Type B pancreatic cell (in vitro differentiated cells): ENCODE results near the gene FHOD3. TPM values are rescaled to one million over a fixed set of nuclear protein-coding genes. Genes with fewer than 3 reads are reported as not detected.

Source experiments
- DNase-seq: peaks from one replicate; pipeline ENCODE4 v3.0.0; 2021; ENCODE audit warnings: mixed read lengths; ENCODE audit not compliant: unreplicated experiment; ENCODE audit errors: extremely low spot score
- H3K27ac Mint-ChIP-seq: 2 replicates; pipeline ENCODE4 v1.8.0; 2021; ENCODE audit warnings: mild to moderate bottlenecking, mixed read lengths
- H3K27me3 Mint-ChIP-seq: 2 replicates; pipeline ENCODE4 v1.8.0; 2021; ENCODE audit warnings: mixed read lengths
- H3K36me3 Mint-ChIP-seq: 2 replicates; pipeline ENCODE4 v1.8.0; 2021; ENCODE audit warnings: mixed read lengths
- H3K4me1 Mint-ChIP-seq: one replicate; pipeline ENCODE4 v1.8.0; 2021; ENCODE audit warnings: mixed read lengths; ENCODE audit not compliant: unreplicated experiment
- H3K4me3 Mint-ChIP-seq: 2 replicates; pipeline ENCODE4 v1.8.0; 2021; ENCODE audit warnings: mild to moderate bottlenecking, mixed read lengths
- H3K9me3 Mint-ChIP-seq: 2 replicates; pipeline ENCODE4 v1.8.0; 2021; ENCODE audit warnings: mixed read lengths
- CTCF ChIP-seq: fragments of 200-600 bp; sonication (generic); conservative IDR thresholded peaks from 2 replicates; pipeline ENCODE4 v1.5.0; 2021; ENCODE audit warnings: antibody characterized with exemption, mild to moderate bottlenecking
- total RNA-seq: library from RNA; stranded (reverse); gene quantifications from 2 replicates; pipeline ENCODE4 v1.2.1, GENCODE V29; 2021; ENCODE audit warnings: low replicate concordance

Gene FHOD3
- total RNA-seq, 1 donor from 2014 or later = 5.3 TPM

DNA sequence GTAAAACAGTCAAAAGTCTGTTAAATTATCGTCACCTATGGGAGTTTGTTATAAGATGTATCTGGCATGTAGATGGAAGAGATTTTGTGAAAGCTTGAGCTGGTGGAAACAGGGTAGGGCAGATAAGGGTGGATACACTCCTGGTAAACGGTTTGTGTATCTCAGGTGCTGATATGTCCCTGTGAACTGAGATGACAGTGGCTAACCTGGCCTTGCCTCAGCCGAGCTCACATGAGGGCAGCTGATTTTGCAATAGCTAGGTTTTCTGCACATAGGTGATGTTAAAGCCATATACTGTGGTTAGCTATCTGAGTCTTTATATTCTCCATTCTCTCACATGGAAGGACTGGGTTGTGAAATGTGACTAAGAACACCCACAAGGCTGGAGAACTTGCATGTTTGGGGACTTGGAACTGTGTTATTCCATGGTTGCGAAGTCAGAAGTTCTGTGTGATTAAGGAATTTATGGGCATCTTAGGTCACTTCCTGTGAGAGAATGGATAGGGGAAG, 326.2 kb downstream of the FHOD3 start:
- Mint-ChIP-seq H3K4me1 (no peaks in the 10 kb centered on the region), H3K9me3 (peaks cover 4% of the 10 kb centered on the region), H3K36me3 (peaks cover 3% of the 10 kb centered on the region), H3K27me3 (no peaks in the 10 kb centered on the region), H3K27ac (no peak overlapping the region), H3K4me3 (no peak overlapping the region)
- no peak for TF ChIP-seq CTCF
- no peak for DNase-seq

DNA sequence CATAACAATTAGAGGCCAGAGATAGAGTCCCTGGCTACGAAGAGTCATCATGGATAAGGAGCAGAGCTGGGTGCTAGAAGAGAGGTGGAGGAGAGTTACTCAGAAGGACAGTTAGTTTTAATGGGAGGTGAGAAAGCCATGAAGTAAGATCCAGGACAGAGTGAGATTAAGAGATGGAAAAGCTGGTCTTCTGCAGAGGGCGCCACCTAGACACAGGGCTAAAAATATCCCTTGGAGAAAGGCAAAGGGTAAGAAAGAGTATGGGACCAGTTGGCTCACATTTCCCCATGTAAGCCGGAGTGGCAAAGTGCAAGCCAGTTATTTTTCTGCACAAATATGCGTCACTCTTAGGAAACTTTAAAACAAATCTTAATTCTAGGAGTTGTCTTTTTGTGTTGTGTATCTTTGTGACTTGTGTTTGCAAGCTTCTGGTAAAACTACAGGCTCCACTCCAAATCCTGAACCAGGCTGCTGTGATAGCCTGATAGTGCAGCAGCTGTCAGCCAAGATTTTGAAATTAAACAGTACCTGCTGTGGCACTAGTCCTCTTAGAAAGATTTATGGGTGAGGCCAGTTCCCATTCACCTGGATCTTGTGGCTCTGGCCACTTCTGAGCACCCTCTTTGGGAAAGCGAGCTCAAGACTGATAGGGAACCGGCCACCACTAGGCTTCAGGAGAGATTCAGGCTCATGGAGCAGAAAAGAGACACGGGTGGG, 327.1 kb downstream of the FHOD3 start:
- H3K36me3 Mint-ChIP-seq = peaks cover under 1% of the 10 kb centered on the region
- peaks cover 8% of the 10 kb centered on the region for H3K9me3 Mint-ChIP-seq
- H3K4me3 Mint-ChIP-seq = no peak overlapping the region
- DNase-seq = no peak
- H3K27ac Mint-ChIP-seq = no peak overlapping the region
- no peak for TF ChIP-seq CTCF
- no peaks in the 10 kb centered on the region for H3K4me1 Mint-ChIP-seq
- H3K27me3 Mint-ChIP-seq = no peaks in the 10 kb centered on the region

DNA sequence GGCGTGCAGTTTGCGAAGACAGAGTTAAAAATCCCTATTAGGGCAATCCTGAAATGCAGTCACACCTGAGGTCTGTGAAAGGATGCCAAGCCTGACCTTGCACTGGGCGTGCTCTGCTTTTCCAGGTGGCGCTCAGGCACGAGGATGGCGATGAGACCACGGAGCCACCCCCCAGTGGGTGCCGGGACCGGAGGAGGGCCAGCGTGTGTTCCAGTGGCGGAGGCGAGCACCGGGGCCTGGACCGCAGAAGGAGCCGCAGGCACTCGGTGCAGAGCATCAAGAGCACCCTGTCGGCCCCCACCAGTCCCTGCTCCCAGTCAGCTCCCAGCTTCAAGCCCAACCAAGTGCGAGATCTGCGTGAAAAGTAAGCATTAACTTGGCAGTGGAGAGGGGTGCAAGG, 327.9 kb downstream of the FHOD3 start:
- H3K4me1 Mint-ChIP-seq = no peaks in the 10 kb centered on the region
- H3K9me3 Mint-ChIP-seq = peaks cover 6% of the 10 kb centered on the region
- TF ChIP-seq CTCF = no peak
- H3K4me3 Mint-ChIP-seq = no peak overlapping the region
- no peaks in the 10 kb centered on the region for H3K36me3 Mint-ChIP-seq
- no peak overlapping the region for H3K27ac Mint-ChIP-seq
- H3K27me3 Mint-ChIP-seq = no peaks in the 10 kb centered on the region
- DNase-seq = no peak

DNA sequence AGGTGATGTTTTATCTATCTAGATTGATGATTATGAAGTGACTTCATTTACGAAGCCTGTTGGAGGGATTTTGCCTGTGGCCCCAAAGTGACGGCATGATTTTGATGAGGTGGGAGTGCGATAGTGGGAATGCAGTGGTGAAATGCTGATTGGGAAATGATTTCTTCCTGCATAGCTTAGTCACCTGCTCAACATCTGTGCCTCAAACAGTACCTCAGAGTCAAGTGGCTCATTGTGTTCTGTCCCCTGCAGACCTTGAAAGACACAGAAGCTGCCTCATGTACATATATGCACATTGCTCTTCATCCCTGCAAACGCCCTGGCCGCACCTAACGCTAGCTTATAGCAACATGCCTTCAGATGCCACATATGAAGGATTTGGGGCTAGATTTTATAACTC, 330.1 kb downstream of the FHOD3 start:
- DNase-seq = no peak
- H3K9me3 Mint-ChIP-seq = peaks cover 5% of the 10 kb centered on the region
- H3K4me3 Mint-ChIP-seq = no peak overlapping the region
- TF ChIP-seq CTCF = no peak
- H3K4me1 Mint-ChIP-seq = no peaks in the 10 kb centered on the region
- H3K27ac Mint-ChIP-seq = no peak overlapping the region
- no peaks in the 10 kb centered on the region for H3K36me3 Mint-ChIP-seq
- H3K27me3 Mint-ChIP-seq = no peaks in the 10 kb centered on the region

- no peak for TF ChIP-seq CTCF
- Mint-ChIP-seq H3K36me3 (no peaks in the 10 kb centered on the region), H3K27ac (no peak overlapping the region), H3K27me3 (no peaks in the 10 kb centered on the region), H3K4me1 (no peaks in the 10 kb centered on the region), H3K4me3 (no peak overlapping the region), H3K9me3 (peaks cover 5% of the 10 kb centered on the region)
- no peak for DNase-seq
Measured at GRCh38 chr18:36628435-36629137, 331.1 kb downstream of the FHOD3 start.
